NCI-H2227 treated with DMSO at 0.1 percent for 48 hours (cell line): ENCODE data around the gene PLIN4.

ENCODE experiments used
- DNase-seq: peaks from one replicate; lab custom pipeline; 2025; lab: John Stamatoyannopoulos, UW

PLIN4 gene

DNA sequence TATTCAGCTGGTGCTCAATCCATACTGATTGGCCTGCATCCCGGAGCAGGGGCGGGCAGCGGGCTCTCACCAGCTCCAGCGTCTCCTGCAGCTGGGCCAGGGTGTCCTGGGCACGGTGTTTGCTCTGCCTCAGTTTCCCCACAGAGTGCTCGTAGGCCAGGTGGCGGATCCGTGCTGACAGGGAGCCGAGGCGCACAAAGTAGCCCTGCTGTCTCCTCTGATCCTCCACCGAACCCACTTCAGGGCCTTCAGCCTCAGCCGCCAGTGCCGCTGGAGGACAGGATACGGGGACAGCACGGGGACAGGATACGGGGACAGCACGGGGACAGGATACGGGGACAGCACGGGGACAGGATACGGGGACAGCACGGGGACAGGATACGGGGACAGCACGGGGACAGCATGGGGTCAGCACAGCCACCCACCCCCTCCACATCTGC lies 7.3 kb upstream of the PLIN4 start:
- DNase-seq = no peak

DNA sequence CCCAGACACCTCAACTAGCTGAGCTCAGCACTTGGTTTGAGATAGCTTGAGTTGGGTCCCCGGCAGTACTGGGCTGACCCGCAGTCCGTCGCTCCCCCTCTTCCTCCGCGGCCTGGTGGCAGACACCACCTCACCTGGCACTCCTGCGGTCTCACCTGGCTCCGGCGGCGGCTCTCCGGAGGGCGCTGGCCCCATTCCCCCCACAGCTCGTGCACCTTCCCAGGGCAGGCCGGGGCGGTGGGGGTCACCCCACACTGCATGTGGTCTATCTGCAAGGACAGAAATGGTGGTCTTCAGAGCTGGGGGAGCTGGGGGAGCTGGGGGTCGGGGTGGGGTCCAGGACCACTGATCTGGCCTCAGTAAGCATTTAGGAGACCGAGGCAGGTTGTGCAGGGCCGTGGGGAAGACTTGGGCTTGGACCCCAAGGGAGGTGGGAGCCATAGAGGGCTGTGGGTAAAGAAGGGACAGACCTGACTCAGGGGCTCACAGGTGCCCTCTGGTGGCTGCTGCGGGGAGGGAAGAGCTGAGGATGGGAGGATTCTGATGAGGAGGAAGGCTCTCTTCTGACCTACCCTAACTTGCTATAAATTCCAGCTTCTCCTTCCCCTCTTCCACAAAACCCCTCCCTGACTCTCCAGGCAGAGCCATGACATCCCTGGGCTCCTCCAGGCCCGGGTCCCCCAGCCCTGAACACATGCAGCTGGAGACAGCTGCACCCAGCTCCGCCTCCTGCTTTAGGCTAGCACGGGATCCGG lies 6.7 kb upstream of the PLIN4 start:
- no peak for DNase-seq

DNA sequence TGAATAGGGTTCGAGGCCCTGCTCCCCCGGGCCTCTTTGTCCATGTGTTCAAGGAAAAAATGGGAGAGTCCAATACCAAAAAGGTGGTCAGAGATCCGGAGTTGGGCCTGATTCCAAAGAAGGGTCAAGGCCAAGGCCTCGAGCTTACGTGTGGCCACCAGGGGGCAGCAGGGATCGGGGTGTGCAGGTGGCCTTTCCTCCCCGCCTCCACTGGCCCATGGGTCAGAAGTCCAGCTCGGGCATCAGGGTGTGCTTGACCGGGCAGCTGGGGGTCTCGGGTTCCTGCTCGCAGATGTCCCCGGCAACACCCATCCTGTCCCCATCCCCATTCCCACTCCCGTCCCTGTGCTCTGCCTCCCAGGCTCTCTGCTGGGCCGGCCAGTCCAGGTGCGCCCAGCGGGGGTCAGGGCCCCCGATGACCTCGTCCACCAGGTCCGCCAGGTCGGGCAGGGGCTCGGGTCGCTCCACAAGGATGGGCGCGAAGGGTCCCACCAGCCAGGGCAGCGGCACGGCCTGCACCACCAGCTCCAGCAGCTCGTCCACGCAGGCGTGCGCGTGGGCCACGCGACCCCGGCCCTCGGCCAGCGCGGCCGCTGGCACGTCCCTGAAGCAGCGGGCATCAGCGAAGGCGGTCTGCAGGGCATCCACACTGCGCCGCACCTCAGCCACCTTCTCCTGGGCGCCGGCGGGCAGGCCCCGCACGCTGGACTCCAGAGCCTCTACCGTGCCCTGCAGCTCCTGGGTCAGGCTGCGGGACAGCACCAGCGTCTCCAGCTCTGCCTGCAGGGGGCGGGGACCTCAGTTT lies 5.2 kb upstream of the PLIN4 start:
- no peak for DNase-seq

DNA sequence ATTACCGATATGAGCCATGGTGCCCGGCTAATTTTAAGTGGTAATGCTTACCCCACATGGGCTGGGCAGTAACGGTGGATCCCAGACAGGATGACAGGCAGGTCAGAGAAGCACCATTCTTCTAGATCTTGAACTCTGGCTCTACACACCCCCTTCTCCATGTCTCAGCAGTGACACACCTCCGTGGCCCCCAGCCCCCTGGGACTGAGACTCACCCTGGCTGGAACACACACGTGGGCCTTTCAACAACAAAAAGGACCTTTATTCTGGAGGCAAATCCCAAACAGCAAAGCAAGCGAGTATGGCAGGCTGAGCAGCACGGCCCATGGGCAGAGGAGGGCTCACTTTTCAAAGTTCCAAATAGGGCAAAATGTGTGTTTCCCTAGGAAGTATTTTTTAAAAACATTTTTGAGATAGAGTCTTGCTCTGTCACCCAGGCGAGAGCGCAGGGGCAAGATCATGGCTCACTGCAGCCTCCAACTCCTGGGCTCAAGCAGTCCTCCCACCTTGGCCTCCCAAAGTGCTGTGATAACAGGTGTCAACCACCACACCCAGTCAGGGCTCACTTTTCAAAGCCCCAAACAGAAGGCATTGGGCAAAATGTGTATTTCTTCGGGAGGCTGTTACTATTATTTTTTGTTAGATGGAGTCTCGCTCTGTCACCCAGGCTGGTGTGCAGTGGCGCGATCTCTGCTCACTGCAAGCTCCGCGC lies 4.2 kb upstream of the PLIN4 start:
- DNase-seq = no peak

DNA sequence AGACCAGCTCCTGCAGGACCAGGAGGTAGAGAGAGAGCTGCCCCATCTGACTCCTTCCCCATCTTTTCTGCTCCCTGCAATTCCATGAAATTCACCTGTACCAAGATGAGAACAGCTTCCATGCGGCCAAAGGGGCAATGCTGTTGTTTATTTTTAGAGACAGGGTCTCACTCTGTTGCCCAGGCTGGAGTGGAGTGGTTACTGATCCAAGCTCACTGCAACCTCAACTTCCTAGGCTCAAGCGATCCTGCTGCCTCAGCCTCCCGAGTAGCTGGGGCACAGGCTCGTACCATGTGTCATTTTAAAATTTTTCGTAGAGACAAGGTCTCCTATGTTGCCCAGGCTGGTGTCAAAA lies 3.6 kb upstream of the PLIN4 start:
- DNase-seq = no peak

DNA sequence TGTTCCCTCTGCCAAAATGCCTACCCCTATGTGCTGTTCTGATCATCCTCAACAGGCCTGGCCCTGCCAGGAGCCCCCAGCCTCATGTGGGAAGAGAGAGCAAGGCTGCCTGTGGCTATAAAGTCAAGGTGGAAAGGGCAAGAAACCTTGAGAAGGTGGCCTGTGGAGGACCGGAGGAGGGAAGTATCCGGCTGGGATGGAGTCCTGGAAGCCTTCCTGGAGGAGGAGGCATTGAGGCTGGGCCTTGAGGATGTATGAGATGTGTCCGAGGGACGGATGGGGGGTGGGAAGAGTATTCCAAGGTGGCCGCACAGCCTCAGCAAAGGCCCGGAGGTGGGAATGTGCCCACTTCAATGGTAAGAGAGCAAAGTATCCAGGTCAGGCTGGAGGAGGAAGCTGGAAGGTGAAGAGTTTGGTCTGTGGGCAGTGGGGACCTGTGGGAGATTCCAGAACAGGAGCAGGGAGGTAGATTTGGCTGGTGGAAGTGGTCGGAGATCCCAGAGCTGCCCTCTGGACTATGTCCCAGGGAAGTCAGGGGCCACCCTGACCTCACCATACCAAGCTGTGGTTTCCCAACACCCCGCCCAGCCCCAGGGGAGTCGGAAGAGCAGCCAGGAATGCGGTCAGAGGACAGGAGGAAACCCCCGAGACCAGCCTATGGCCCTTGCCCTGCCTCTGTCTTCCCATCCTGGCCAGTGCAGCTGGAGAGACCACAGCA lies 3.0 kb upstream of the PLIN4 start:
- DNase-seq = no peak

DNA sequence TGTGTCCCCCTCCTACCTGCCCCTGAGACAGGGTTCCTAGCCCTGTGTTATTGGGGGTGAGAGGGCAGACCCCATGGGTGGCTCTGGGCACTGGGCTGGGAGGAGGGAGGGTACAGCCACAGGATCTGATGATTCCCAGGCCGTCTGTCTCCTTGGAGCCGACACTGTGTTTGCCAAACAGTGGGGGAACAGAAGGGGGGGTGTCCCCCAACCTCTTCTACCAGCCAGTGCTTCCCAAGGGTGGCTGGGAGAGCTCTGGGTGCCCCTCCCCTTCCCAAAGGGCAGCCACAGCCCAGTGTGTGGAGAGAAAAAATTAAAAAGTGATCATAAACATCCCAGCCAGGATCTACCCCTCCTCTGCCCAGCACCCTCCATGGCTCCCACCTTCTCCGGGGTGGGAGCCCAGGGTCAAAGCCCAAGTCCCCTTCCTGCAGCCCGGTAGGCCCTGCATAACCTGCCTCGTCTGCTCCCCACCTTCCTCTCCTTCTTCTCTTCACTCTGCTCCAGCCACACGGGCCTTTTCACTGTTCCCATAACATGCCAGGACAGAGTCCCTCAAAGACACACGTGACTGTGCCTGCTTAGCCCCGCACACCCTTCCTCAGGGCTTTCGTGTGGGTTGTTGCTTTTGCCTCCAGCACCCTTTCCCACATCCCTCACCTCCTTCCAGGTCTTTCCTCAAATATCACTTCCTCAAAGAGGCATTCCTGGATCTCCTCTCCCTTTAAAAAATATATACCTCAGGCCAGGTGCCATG lies 1.4 kb upstream of the PLIN4 start:
- no peak for DNase-seq

DNA sequence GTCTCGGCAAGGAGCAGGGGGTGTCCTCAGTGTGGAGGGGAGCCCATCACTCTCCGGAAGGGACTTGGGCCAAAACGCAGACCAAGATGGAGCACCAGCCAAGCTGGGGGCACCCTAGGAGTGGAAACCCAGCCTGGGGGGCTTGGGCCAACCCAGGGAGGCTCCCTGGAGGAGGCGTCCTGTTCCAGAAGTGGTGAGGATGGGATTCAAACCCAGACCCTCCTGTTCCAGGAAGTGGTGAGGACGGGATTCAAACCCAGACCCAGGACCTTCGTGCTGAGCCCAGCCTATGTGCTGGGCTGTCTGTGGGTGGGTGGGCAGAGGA lies 848 bp upstream of the PLIN4 start:
- DNase-seq = no peak

DNA sequence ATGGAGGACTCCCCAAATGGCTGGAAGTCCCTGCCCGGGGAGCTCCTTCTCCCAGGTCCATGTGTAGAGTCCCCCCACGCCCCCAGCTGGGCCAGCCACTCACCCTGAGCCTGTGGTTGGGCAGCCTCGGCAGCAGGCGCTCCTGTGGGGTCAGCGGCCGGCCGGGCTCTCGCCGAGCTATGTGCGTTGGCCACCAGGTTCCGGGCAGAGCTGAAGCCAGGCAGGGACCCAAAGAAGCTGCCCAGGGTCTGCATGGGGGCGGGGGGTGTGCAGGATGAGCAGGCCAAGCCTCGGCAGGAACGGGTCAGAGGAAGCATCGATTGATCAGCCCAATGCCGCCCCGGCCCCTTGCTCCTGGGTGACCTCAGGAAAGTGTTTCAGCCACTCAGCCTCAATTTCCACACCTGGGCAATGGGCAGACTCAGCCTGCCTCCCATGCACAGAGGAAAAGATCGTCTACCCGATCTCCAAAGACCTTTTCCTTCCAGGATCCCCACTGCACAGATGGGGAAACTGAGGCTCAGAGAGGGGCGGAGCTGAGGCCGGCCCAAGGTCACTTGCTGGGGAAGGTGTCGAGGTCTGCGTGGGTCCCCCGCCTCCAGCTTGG lies 732 bp downstream of the PLIN4 start:
- no peak for DNase-seq

DNA sequence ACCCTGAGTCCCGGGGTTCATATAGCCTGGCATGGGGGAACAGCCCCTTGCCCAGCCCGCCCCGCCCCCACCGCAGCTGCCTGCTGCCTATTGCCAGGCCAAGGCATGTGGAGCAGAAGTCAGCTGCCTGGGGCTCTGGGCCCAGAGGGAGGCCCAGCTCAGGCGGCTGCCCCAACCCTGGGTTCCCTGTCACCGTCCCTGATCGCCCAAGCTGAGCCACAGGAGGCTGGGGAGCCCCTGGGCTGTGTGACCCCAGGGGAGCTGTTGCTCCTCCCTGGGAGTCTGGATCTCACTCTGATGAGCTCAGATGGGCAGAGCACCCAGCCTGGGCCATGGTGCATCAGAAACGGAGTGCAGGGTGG lies 1.4 kb downstream of the PLIN4 start:
- DNase-seq = no peak

DNA sequence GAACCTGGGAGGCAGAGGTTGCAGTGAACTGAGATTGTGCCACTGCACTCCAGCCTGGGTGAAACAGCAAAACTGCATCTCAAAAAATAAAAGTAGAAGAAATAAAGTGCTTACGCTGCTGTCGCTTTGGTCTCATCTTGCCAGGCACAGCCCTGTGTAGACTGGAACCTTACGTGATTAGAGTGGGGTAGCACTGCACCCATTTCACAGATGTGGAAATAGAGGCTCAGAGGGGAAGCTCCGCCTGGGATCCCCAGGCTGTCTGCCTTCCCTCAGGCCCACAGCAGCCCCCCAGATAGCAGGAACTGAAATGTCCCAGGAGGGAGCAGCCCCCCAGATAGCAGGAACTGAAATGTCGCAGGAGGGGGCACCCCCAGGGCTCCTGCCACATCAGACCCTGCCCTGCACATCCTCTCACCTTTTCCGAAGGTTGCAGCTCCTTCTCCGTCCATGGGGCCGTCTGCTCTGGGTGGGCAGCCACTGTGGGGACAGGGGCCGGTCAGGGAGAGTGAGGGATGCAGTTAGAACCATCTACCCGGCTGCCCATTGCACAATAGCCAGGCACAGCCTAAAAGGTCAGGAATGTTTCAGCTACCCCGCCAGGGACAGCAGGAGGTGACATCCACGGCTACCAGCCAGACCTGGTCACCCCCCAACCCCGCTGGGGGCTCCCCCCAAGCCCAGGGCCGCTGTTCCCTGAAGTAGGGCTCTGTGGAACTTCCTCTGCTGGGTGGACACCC lies 1.9 kb downstream of the PLIN4 start:
- DNase-seq = no peak

DNA sequence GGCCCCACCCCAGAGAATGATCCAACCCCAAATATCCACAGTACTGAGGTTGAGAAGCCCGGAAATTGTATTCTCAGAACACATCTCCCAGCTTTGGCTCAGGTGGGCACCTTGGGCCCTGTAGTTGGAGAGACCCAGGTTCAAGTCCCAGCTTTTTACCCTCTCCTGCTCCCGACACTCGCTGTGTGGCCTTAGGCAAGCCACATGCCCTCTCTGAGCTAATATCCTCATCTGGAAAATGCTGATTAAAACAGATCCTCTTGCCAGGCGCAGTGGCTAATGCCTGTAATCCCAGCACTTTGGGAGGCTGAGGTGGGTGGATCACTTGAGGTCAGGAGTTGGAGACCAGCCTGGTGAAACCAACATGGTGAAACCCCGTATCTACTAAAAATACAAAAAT lies 2.6 kb downstream of the PLIN4 start:
- no peak for DNase-seq

DNA sequence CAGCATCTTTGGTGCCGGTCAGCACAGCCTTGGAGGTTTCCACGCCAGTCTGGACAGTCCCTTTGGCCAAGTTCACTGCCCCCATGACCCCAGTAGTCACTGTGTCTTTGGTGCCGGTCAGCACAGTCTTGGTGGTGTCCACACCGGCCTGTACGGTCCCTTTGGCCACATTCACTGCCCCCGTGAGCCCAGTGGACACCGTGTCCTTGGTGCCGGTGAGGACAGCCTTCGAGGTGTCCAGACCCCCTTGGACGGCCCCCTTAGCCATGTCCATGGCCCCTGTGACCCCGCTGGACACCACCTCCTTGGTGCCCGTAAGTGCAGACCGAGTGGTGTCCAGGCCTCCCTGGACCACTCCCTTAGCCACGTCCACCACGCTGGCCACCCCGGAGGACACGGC lies 5.0 kb downstream of the PLIN4 start:
- DNase-seq = no peak

DNA sequence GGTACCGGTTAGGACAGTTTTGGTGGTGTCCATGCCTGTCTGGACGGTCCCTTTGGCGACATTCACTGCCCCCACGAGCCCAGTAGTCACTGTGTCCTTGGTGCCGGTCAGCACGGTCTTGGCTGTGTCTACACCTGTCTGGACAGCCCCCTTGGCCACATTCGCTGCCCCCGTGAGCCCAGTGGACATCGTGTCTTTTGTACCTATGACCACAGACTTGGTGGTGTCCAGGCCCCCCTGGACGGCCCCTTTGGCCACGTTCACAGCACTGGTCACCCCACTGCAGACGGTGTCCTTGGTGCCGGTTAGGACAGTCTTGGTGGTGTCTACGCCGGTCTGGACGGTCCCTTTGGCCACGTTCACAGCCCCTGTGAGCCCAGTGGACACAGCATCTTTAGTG lies 6.2 kb downstream of the PLIN4 start:
- DNase-seq = no peak

DNA sequence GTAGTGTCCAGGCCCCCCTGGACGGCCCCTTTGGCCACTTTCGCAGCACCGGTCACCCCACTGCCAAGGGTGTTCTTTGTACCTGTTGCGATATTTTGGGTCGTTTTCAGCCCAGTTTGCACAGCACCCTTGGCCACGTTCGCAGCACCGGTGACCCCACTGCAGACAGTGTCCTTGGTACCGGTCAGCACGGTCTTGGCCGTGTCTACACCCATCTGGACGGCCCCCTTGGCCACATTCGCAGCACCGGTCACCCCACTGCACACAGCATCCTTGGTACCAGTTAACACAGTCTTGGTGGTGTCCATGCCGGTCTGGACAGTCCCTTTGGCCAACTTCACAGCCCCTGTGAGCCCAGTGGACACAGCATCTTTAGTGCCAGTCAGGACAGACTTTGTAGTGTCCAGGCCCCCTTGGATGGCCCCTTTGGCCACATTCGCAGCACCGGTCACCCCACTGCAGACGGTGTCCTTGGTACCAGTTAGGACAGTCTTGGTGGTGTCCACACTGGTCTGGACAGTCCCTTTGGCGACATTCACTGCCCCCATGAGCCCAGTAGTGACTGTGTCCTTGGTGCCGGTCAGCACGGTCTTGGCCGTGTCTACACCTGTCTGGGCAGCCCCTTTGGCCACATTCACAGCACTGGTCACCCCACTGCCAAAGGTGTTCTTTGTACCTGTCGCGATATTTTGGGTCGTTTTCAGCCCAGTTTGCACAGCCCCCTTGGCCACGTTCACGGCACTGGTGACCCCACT lies 6.8 kb downstream of the PLIN4 start:
- DNase-seq = no peak

DNA sequence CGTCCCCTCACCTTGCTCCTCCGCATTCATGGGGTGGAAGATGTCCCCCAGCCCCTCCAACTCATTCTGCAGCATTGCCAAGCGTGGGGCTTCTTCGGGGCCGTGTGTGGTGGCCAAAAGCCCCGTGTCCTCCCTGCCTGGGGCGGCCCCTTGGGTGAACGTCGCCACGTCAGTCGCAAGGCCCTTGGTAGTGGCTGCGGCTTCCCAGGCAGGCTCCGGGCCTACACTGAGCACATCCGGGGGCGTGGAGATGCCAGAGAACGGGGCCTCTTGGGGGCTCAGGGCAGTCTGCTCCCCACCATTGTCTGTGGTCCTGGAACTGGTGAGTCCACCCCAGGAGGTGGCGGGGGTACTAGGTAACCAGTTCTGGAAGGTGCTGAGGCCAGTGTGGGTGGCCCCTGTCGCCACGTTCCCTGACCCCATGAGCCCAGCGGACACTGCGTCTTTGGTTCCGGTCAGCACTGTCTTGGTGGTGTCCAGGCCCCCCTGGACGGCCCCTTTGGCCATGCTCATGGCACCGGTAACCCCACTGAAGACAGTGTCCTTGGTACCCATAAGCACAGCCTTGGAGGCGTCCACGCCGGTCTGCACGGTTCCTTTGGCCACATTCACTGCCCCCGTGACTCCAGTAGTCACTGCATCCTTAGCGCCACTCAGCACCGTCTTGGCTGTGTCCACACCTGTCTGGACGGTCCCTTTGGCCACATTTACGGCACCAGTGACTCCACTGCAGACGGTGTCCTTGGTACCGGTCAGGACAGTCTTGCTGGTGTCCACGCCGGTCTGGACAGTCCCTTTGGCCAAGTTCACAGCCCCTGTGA lies 7.6 kb downstream of the PLIN4 start:
- no peak for DNase-seq

DNA sequence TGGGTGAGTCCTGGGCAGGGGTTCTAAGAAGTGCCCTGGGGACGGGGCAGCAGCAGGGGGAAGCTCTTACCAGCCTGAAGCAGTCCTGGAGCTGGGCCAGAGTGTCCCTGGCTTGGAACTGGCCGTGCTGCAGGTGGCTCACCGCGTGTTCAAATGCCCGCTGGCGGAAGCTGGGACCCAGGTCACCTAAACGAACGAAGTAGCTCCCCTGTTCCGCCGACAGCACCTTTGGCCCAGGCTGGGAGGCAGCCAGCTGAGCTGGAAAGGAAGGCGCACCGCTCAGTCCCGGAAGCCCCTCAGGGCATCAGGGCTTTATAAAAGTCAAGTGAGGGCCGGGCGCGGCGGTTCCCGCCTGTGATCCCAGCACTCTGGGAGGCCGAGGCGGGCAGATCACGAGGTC lies 9.6 kb downstream of the PLIN4 start:
- DNase-seq = no peak

DNA sequence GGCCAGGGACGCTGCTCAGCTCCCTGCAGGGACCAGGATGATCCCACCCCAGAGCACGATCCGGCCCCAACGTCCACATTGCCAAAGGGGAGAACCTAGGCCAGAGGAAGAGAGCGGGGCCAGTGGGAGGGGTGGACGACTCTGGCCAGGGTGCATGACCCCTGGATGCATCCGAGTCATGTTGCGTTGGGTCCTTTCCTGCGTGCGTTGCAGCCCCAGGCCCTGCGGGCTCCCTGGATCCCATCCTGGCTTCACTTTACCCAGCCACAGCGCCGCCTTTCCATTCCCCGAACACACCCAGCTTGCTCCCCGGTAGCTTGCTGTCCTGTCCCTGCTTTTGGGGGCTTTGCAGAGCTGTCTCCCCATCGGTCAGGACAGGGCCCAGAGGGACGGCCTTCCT lies 10.5 kb downstream of the PLIN4 start:
- no peak for DNase-seq

DNA sequence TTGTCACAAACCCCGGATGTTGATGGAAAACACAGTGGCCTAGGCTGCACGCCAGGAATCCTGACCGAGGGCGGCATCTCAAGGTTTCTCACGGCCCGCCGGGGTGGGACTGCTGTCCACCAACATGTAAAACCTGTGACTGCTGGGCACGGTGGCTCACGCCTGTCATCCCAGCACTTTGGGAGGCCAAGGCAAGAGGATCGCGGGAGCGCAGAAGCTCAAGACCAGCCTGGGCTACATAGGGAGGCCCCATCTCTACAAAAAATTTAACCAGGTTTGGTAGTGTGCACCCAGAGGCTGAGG lies 11.2 kb downstream of the PLIN4 start:
- DNase-seq = no peak
